DND-41 (cell line): Measurements from ENCODE around the gene SERPING1.
A peak's percentile ranks its signal among the peaks of the same experiment; 100 is the strongest.

ENCODE experiments used
- CTCF ChIP-seq: IDR thresholded peaks from 2 replicates; pipeline ENCODE4 v1.5.1; 2012; ENCODE audit warnings: borderline replicate concordance, low read length, moderate library complexity, mild to moderate bottlenecking; ENCODE audit not compliant: poor library complexity, severe bottlenecking; ENCODE audit errors: extremely low read depth
- EZH2 ChIP-seq: IDR thresholded peaks from 3 replicates; pipeline ENCODE4 v1.6.1; 2012; ENCODE audit warnings: borderline replicate concordance, low read depth, mild to moderate bottlenecking, moderate library complexity, low read length, inconsistent platforms; ENCODE audit not compliant: severe bottlenecking

GRCh38 chr11:57566905-57567514 is 30.5 kb upstream of the SERPING1 start:
- TF ChIP-seq CTCF (peak; percentile 13), EZH2 (no peak)
